ENCODE measurements around the gene MMP19.
"Not testable (repeated sequence)": the region's sequence is repeated elsewhere in the genome, so short reads cannot be mapped to it uniquely, and the experiment has no call there.

Gene MMP19

GRCh38 chr12:55842681-55843429 is at the start of gene MMP19:
MMP19 (minus strand) TSS chr12:55842936; CDS start chr12:55842830, 106 bp downstream.
- peak; percentile 51 for DNase-seq

GRCh38 chr12:55891310-55891709 is 48.6 kb upstream of the MMP19 start:
- no peak for DNase-seq

GRCh38 chr12:55885113-55885512 is 42.4 kb upstream of the MMP19 start:
- no peak for DNase-seq

- DNase-seq, result no peak
These were observed 35.1 kb upstream of the MMP19 start for GRCh38 chr12:55877824-55878223.

GRCh38 chr12:55875704-55876467 is 33.1 kb upstream of the MMP19 start:
- DNase-seq, result no peak

- no peak for DNase-seq
These were observed 31.7 kb upstream of the MMP19 start for GRCh38 chr12:55874443-55874842.

- not testable (repeated sequence) for DNase-seq
These were observed 23.8 kb upstream of the MMP19 start for GRCh38 chr12:55866454-55867004.

- DNase-seq, result no peak
These were observed 22.6 kb upstream of the MMP19 start for GRCh38 chr12:55865327-55865726.

GRCh38 chr12:55862931-55863330 is 20.2 kb upstream of the MMP19 start:
- not testable (repeated sequence) for DNase-seq

- DNase-seq, result no peak
These were observed 19.6 kb upstream of the MMP19 start for GRCh38 chr12:55862286-55862685.

- no peak for DNase-seq
These were observed 19.1 kb upstream of the MMP19 start for GRCh38 chr12:55861871-55862270.

GRCh38 chr12:55861396-55861795 is 18.7 kb upstream of the MMP19 start:
- no peak for DNase-seq

GRCh38 chr12:55852740-55853139 is 10.0 kb upstream of the MMP19 start:
- DNase-seq, result no peak

- no peak for DNase-seq
These were observed 8.2 kb upstream of the MMP19 start for GRCh38 chr12:55850893-55851292.

- DNase-seq, result no peak
These were observed 7.7 kb upstream of the MMP19 start for GRCh38 chr12:55850401-55850800.

GRCh38 chr12:55849616-55850343 is 7.0 kb upstream of the MMP19 start:
- no peak for DNase-seq

- peak; percentile 94 for DNase-seq
These were observed 5.0 kb upstream of the MMP19 start for GRCh38 chr12:55847603-55848291.

- DNase-seq, result peak; percentile 32
These were observed 4.3 kb upstream of the MMP19 start for GRCh38 chr12:55847033-55847432.

- no peak for DNase-seq
These were observed 3.2 kb upstream of the MMP19 start for GRCh38 chr12:55845785-55846496.

- DNase-seq, result no peak
These were observed 2.6 kb upstream of the MMP19 start for GRCh38 chr12:55845361-55845760.

GRCh38 chr12:55844961-55845360 is 2.2 kb upstream of the MMP19 start:
- no peak for DNase-seq

GRCh38 chr12:55843431-55843830 is 695 bp upstream of the MMP19 start:
- no peak for DNase-seq

Data from OCI-M1 (cell line).